Endothelial cell (in vitro differentiated cells): ENCODE results near the gene KDM1B. TPM values are rescaled to one million over a fixed set of nuclear protein-coding genes. Genes with fewer than 3 reads are reported as not detected.

ENCODE experiments used
- DNase-seq: peaks from one replicate; pipeline ENCODE4 v3.0.0; 2021; ENCODE audit warnings: low spot score
- H3K27ac Mint-ChIP-seq: one replicate; pipeline ENCODE4 v1.8.0; 2021; ENCODE audit warnings: mixed read lengths, inconsistent platforms; ENCODE audit not compliant: unreplicated experiment
- H3K27me3 Mint-ChIP-seq: one replicate; pipeline ENCODE4 v1.8.0; 2021; ENCODE audit warnings: mild to moderate bottlenecking, moderate library complexity, mixed read lengths, inconsistent platforms; ENCODE audit not compliant: unreplicated experiment
- H3K36me3 Mint-ChIP-seq: one replicate; pipeline ENCODE4 v1.8.0; 2021; ENCODE audit warnings: mild to moderate bottlenecking, low read depth, mixed read lengths, inconsistent platforms; ENCODE audit not compliant: unreplicated experiment
- H3K4me1 Mint-ChIP-seq: one replicate; pipeline ENCODE4 v1.8.0; 2021; ENCODE audit warnings: mild to moderate bottlenecking, mixed read lengths, inconsistent platforms; ENCODE audit not compliant: unreplicated experiment
- H3K4me3 Mint-ChIP-seq: one replicate; pipeline ENCODE4 v1.8.0; 2021; ENCODE audit warnings: mild to moderate bottlenecking, mixed read lengths, inconsistent platforms; ENCODE audit not compliant: unreplicated experiment
- H3K9me3 Mint-ChIP-seq: one replicate; pipeline ENCODE4 v1.8.0; 2021; ENCODE audit warnings: mixed read lengths, inconsistent platforms; ENCODE audit not compliant: unreplicated experiment
- total RNA-seq: library from RNA; stranded (reverse); fragmentation: NEBNext Ultra II Directional; extraction: Animal tissue kit (Norgen Biotek cat#: 25700); gene quantifications from one replicate; pipeline ENCODE4 v1.2.1, GENCODE V29; 2021; ENCODE audit not compliant: unreplicated experiment
- TF ChIP-seq, protein P1 (sequence below): fragments of 200-600 bp; sonication (generic); IDR thresholded peaks from one replicate; pipeline ENCODE4 v1.5.0; 2021; ENCODE audit warnings: antibody characterized with exemption; ENCODE audit not compliant: unreplicated experiment

KDM1B gene
- total RNA-seq, 1 donor from 2014 or later: 14.9 TPM

DNA sequence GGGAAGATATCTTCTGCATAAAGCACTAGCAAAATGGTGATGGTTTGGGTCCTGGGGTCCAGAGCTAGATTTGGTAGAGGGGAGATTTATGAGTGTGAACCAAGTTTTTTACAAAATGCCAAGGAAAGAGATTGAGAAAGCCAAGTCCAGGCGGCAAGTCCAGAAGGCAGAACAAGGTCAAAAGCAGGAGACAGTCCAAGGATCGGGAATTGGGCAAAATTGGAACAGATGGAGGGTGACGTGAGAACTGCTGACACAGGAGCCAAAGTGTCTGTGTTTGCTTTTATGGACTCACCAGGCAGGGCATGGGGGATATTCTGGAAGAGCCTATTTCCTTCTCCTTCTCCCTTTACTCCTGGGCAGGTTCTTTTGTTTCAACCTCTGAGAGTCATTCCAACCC, 36.9 kb upstream of the KDM1B start:
- no peak overlapping the region for H3K27ac Mint-ChIP-seq
- H3K36me3 Mint-ChIP-seq: no peaks in the 10 kb centered on the region
- no peak overlapping the region for H3K4me3 Mint-ChIP-seq

DNA sequence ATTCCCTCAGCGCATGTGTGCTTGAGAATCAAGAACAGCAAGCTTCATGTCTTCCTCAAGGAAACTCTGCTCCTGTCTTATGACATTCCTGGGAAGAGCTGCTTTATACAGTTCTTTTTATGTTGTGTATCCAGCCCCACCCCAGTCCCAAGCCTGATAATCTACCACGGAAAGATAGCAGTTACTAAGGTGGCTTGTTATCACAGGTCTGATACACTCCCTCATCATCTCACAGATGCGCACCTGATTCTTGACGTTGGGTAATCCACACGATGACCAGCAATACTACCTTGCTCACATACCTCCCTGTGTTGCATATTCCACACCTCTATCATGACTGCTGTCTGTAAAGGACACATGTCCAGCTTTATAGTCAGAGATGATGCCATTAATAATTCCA, 36.0 kb upstream of the KDM1B start:
- TF ChIP-seq, protein P1, sequence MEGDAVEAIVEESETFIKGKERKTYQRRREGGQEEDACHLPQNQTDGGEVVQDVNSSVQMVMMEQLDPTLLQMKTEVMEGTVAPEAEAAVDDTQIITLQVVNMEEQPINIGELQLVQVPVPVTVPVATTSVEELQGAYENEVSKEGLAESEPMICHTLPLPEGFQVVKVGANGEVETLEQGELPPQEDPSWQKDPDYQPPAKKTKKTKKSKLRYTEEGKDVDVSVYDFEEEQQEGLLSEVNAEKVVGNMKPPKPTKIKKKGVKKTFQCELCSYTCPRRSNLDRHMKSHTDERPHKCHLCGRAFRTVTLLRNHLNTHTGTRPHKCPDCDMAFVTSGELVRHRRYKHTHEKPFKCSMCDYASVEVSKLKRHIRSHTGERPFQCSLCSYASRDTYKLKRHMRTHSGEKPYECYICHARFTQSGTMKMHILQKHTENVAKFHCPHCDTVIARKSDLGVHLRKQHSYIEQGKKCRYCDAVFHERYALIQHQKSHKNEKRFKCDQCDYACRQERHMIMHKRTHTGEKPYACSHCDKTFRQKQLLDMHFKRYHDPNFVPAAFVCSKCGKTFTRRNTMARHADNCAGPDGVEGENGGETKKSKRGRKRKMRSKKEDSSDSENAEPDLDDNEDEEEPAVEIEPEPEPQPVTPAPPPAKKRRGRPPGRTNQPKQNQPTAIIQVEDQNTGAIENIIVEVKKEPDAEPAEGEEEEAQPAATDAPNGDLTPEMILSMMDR: no peak
- no peak overlapping the region for H3K27ac Mint-ChIP-seq
- no peak for DNase-seq
- peaks cover 5% of the 10 kb centered on the region for H3K4me1 Mint-ChIP-seq
- H3K27me3 Mint-ChIP-seq: no peaks in the 10 kb centered on the region
- H3K9me3 Mint-ChIP-seq: no peaks in the 10 kb centered on the region
- no peak overlapping the region for H3K4me3 Mint-ChIP-seq
- no peaks in the 10 kb centered on the region for H3K36me3 Mint-ChIP-seq

More for the DNA sequence above, 36.9 kb upstream of the KDM1B start:
- Mint-ChIP-seq H3K27me3 (no peaks in the 10 kb centered on the region), H3K4me1 (peaks cover 5% of the 10 kb centered on the region), H3K9me3 (no peaks in the 10 kb centered on the region)
- TF ChIP-seq, protein P1: no peak
- no peak for DNase-seq

DNA sequence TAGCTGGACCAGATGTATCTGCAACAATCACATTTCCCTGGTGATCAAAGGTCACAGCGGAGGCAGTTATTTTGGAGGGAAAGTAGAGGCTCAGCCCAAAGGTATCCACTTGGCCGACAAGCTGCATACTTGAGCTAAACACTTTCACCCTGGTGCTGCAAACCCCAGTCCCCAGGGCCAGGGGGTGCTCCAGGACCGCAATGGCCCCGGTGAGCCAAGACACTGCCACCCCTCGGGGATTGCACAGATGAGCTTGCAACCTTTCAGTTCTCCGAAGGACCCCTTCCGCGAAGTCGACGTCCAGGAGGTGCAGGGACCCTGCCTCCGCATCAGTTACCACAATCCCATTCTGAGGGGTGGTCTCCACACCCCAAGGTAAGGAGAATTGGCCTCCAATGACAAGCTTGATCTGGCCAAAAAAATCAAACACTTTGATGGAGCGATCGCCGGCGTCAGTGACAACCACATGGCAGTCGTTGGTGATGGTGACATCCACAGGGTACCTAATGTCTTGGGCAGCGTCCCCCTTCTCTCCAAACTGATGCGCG, 33.6 kb upstream of the KDM1B start:
- H3K9me3 Mint-ChIP-seq: no peaks in the 10 kb centered on the region
- peaks cover 6% of the 10 kb centered on the region for H3K4me1 Mint-ChIP-seq
- no peaks in the 10 kb centered on the region for H3K27me3 Mint-ChIP-seq
- no peaks in the 10 kb centered on the region for H3K36me3 Mint-ChIP-seq
- DNase-seq: no peak
- TF ChIP-seq, protein P1: no peak
- no peak overlapping the region for H3K4me3 Mint-ChIP-seq
- no peak overlapping the region for H3K27ac Mint-ChIP-seq

DNA sequence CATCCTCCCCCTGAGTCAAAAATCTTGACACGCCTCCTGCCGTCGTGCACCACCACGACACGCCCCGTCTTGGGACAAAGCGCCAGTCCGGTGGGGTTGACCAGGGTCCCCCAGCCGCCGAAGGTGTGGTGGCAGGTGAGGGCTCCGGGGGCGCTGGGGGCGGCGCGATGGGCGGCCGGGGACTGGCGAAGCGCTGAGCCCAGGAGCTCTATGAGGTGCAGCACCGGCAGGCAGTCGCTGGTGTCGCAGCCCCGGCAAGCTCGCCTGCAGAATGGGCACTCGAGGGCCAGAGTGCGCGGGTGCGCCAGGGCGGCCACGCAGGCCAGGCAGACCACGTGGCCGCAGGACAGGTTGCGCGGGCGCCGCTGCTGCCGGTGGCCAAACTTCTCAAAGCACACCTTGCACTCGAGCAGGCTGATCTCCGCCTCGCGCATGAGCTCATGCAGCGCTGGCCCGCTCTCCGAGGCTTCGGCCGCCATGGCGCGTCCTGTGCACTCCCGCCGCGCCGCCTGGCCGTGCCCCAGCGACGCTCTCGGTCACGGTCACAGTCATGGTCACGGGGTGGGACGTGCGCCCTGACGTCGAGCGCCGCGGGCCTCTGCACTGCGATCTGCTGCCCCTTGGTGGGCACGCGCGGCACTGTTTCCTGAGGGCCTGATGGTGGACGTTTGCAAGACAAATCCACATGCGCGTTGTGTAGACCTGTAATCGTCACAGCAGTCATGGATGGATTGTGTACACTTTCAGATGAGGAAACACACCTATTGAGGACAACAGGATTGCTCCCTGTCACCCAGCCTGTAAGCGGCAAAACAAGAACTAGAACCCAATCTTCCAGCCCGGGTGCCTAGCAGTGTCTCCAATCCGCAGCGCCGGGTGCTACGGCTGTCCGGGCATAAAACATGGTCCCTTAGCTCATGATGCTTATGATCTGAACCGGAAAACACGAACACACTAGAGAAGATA, 32.8 kb upstream of the KDM1B start, which contains the start of gene NHLRC1:
TSS of gene NHLRC1 (minus strand) at position 550 of the 966 bp plus-strand sequence. CDS start at position 479, 71 bp downstream.
- Mint-ChIP-seq H3K27ac (no peak within 1 kb of the TSS), H3K27me3 (no peaks in the 10 kb centered on the region), H3K36me3 (no peaks in the 10 kb centered on the region), H3K9me3 (no peaks in the 10 kb centered on the region), H3K4me1 (peaks cover 7% of the 10 kb centered on the region), H3K4me3 (peak within 1 kb of the TSS; percentile 9)
- peak; percentile 81 for DNase-seq
- TF ChIP-seq, protein P1: peak; percentile 80

DNA sequence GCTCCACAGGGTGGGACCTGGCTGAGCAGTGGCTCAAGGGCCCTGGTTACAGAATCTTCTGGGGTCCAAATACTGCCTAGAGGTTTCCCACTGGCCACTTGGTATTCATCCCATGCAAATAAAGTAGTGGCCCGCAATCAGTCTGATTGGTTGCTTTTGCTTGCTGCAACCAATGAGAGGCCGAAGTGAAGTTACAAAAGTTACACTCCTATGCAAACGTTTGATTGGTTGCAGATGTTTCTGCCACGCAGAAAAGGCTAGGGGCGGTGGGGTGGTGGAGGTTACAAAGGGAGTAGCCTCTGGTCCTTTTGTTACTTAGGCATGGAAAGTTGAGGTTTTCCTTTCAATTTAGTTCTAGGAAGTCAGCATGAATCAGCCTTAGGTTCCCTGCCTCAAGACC, 29.1 kb upstream of the KDM1B start:
- TF ChIP-seq, protein P1: no peak
- H3K4me3 Mint-ChIP-seq: no peak overlapping the region
- H3K27ac Mint-ChIP-seq: no peak overlapping the region
- H3K4me1 Mint-ChIP-seq: peaks cover 7% of the 10 kb centered on the region
- H3K27me3 Mint-ChIP-seq: no peaks in the 10 kb centered on the region
- H3K36me3 Mint-ChIP-seq: peaks cover 5% of the 10 kb centered on the region
- DNase-seq: no peak
- H3K9me3 Mint-ChIP-seq: no peaks in the 10 kb centered on the region
